ENCODE results near the gene GPR183.

GRCh38 chr13:99316657-99317256 lies 9.6 kb upstream of the GPR183 start:
- TF ChIP-seq GATA3 (IDR thresholded peaks at IDR 0.05; ENCODE audit: low read depth, low read length) (no peak), GATA2 (IDR thresholded peaks at IDR 0.05; ENCODE audit: low read depth, low read length) (no peak)
